ENCODE results near the gene FNBP1L.

- TF ChIP-seq CTCF (IDR thresholded peaks at IDR 0.05) (no peak), POLR2AphosphoS5 (IDR thresholded peaks at IDR 0.05) (no peak), POLR2A (IDR thresholded peaks at IDR 0.05) (no peak)
Measured at GRCh38 chr1:93438716-93439115, 9.2 kb upstream of the FNBP1L start.
